SU-DHL-6 (cell line): Measurements from ENCODE around the gene HLA-DPA1.

ENCODE experiments used
- CTCF ChIP-seq: fragments of 200-600 bp; sonication (generic); IDR thresholded peaks from one replicate; pipeline ENCODE4 v1.5.1; 2017; ENCODE audit warnings: antibody characterized with exemption, mild to moderate bottlenecking, low read length, moderate library complexity; ENCODE audit not compliant: insufficient read depth, poor library complexity, severe bottlenecking
- EZH2phosphoT487 ChIP-seq: fragments of 200-600 bp; sonication (generic), shearing (Covaris generic); conservative IDR thresholded peaks from 2 replicates; pipeline ENCODE4 v1.6.1; 2018; ENCODE audit warnings: mild to moderate bottlenecking, antibody characterized with exemption, low read length, moderate library complexity, mixed read lengths

GRCh38 chr6:33076406-33076934, 3.0 kb upstream of the HLA-DPA1 start:
- TF ChIP-seq CTCF (no peak), EZH2phosphoT487 (no peak)
